ENCODE results near the gene DPPA5.
"Not testable (repeated sequence)": the region's sequence is repeated elsewhere in the genome, so short reads cannot be mapped to it uniquely, and the experiment has no call there.

Gene DPPA5

DNA sequence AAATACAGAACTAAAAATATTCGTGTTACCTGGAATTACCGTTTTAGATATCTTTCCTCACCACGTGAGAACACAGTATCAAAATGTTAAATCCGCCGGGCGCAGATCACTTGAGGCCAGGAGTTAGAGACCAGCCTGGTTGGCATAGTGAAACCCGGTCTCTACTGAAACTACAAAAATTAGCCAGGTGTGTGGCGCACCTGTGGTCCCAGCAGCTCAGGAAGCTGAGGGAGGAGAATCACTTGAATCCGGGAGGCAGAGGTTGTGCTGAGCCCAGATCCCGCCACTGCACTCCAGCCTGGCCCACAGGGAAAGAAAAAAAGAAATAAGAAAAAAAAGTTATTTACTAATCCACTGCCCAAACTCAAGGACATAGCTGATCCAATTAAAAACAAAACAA is 35.8 kb upstream of the DPPA5 start:
- TF ChIP-seq, protein P1, sequence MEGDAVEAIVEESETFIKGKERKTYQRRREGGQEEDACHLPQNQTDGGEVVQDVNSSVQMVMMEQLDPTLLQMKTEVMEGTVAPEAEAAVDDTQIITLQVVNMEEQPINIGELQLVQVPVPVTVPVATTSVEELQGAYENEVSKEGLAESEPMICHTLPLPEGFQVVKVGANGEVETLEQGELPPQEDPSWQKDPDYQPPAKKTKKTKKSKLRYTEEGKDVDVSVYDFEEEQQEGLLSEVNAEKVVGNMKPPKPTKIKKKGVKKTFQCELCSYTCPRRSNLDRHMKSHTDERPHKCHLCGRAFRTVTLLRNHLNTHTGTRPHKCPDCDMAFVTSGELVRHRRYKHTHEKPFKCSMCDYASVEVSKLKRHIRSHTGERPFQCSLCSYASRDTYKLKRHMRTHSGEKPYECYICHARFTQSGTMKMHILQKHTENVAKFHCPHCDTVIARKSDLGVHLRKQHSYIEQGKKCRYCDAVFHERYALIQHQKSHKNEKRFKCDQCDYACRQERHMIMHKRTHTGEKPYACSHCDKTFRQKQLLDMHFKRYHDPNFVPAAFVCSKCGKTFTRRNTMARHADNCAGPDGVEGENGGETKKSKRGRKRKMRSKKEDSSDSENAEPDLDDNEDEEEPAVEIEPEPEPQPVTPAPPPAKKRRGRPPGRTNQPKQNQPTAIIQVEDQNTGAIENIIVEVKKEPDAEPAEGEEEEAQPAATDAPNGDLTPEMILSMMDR (IDR thresholded peaks at IDR 0.05; ENCODE audit: control insufficient read depth, extremely low read depth, insufficient read depth): no peak
- DNase-seq (ENCODE audit: low read depth): no peak
- H3K4me3 ChIP-seq (ENCODE audit: low read depth, low read length): no peak overlapping the region

DNA sequence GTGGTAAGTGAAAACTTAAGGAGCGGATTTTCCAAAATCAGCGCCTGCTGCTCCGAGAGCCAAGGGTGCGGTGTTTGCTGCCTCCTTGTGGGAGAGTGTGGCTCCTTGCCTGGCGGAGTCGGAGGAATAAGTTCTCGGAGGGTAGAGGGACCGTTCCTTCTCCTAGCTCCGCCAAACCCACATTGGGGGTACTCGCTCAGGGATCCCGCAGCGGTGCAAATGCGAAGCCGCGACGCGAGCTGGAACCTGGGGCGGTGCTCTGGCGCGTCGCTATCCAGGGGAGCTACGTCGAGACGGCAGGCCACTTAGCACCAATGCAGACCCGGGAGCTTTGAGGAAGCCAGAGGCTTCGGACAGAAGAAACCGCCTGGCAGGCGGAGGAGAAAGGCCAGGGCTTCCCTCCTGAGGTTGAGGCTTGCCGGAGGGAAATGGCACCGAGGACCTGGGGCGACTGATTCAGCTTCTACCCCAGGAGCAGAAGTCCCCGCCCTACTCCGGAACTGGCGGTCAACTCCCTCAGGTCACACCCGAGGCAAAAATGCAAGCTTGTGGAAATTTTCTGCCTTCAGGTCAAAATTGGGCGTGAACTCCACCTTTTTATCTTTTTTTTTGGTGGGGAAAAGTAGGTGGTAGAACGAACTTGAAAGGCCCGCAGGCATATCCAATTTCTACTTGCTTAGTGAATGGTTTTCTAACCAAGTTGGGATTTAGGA is 34.9 kb upstream of the DPPA5 start:
- TF ChIP-seq, protein P1 (IDR thresholded peaks at IDR 0.05; ENCODE audit: control insufficient read depth, extremely low read depth, insufficient read depth): peak; percentile 75
- peak; percentile 2 for DNase-seq (ENCODE audit: low read depth)

DNA sequence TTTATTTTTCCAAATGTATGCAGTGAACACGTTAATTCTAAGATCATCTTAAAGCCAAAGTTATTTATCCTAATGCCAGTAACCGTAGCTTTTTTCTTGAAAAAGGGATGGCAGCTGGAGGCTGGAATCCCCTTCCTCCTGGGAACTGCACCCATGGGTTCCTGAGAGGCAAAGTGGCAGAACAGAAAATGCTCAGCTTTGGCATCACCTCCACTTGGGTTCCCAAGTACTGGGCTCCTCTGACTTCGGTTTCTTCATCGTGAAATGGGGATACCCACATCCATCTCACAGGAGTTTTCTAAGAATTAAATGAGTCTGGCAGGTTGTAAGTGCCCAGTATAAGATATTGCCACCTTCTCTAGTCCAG is 34.3 kb upstream of the DPPA5 start:
- TF ChIP-seq, protein P1 (IDR thresholded peaks at IDR 0.05; ENCODE audit: control insufficient read depth, extremely low read depth, insufficient read depth): no peak
- DNase-seq (ENCODE audit: low read depth): no peak
- H3K4me3 ChIP-seq (ENCODE audit: low read depth, low read length): peak overlapping the region; percentile 39; the same call in 1 of the 2 replicates

More for the DNA sequence above, 34.9 kb upstream of the DPPA5 start:
- peak overlapping the region; percentile 39 for H3K4me3 ChIP-seq (ENCODE audit: low read depth, low read length)

DNA sequence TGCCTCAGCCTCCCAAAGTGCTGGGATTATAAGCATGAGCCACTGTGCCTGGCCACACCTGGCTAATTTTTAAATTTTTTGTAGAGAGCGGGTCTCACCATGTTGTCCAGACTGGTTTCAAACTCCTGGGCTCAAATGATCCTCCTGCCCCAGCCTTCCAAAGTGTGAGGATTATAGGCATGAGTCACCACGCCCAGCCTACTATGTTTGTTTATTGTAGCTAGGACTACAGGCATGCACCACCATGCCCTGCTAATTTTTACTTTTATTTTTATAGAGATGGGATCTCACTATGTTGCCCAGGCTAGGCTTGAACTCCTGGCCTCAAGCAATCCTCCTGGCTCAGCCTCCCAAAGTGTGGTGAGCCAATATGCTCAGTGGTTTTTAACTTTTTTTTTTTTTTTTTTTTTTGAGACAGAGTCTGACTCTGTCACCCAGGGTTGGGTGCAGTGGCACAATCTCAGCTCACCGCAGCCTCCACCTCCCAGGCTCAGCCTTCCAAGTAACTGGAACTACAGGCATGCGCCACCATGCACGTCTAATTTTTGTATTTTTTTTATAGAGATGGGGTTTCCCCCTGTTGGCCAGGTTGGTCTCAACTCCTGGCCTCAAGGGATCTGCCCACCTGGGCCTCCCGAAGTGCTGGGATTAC is 28.5 kb upstream of the DPPA5 start:
- H3K4me3 ChIP-seq (ENCODE audit: low read depth, low read length): no peak overlapping the region
- no peak for DNase-seq (ENCODE audit: low read depth)
- TF ChIP-seq, protein P1 (IDR thresholded peaks at IDR 0.05; ENCODE audit: control insufficient read depth, extremely low read depth, insufficient read depth): no peak

DNA sequence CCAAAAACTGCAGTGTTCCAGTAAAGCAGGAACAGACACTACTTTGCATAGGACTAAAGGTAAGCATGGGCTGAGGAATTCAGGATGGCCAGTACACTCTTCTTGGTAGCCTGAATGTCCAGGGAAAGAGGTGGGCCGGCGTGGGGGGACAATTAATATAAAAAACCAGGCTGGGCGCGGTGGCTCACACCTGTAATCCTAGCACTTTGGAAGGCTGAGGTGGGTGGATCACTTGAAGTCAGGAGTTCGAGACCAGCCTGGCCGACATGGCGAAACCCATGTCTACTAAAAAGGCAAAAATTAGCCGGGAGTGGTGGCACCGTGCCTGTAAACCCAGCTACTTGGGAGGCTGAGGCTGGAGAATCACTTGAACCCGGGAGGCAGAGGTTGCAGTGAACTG is 27.5 kb upstream of the DPPA5 start:
- not testable (repeated sequence) for H3K4me3 ChIP-seq (ENCODE audit: low read depth, low read length); DNase-seq (ENCODE audit: low read depth)

DNA sequence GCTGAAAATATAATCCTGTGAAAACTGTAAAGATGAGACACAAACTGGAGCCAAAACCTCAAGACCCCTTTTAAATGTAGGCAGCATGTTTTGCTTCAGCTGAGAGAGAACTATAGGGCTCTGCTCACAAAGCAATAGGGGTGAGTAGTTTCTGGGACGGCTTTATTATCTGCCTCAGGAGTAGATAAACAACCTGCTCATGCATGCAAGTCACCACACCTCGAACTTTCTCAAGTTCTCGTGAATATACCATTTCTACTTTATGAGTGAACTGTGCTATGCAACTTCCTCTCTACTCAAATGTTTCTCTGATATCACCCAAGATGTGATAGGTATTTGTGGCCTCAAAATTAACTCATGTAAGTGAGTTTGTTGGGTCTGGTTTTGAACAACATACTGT is 23.1 kb upstream of the DPPA5 start:
- DNase-seq (ENCODE audit: low read depth): no peak
- TF ChIP-seq, protein P1 (IDR thresholded peaks at IDR 0.05; ENCODE audit: control insufficient read depth, extremely low read depth, insufficient read depth): no peak
- no peak overlapping the region for H3K4me3 ChIP-seq (ENCODE audit: low read depth, low read length)

DNA sequence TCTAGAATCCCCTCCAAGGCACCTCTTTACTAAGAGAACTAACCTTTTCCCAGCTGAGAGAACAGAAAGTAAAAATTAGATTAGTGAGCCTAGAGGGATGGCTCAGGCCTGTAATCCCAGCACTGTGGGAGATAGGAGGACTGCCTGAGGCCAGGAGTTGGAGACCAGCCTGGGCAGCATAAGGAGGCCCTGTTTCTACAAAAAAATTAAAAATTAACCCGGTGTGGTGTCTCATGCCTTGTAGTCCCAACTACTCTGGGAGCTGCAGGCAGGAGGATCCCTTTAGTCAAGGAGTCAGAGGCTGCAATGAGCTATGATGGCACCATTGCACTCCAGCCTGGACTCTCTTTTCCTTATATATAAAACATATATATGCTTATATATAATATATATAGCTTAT is 21.1 kb upstream of the DPPA5 start:
- no peak overlapping the region for H3K4me3 ChIP-seq (ENCODE audit: low read depth, low read length)
- TF ChIP-seq, protein P1 (IDR thresholded peaks at IDR 0.05; ENCODE audit: control insufficient read depth, extremely low read depth, insufficient read depth): no peak
- DNase-seq (ENCODE audit: low read depth): no peak
